ENCODE results near the gene CRYZL1. TPM values are rescaled to one million over a fixed set of nuclear protein-coding genes. Genes with fewer than 3 reads are reported as not detected.

The CRYZL1 gene
- total and polyA plus RNA-seq, 2 of the 8 experiments (the other 6 are each of a cell fraction or from before 2014, with no cell fraction given) = 15.6 to 15.8 TPM

DNA sequence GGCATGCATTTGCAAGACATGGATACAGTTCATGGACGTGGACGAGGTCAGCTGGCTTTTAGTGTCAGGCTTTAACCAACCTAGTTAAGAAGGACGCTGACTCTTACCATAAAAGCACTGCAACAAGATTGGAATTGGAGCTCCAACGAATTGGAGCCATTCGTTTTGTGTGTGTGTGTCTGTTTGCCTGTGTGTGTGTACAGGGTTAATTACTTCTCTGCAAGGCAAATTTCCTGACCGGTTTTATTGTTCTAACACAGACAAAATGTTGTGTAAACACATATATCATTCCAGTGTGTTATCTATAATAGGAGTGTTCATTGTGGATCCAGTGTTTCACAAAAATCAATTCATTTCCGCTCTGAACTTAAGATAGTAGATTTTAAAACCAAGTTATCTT lies 8.7 kb upstream of the CRYZL1 start:
- 86% methylated on average over 7 of the region's 7 CpGs; no CpG with 5 or more reads in 1 of the 2 experiments for WGBS, 2 experiments (ENCODE audit: extremely low coverage in 1 of 2, insufficient coverage in 1 of 2, insufficient read length in 1 of 2, insufficient replicate concordance in 2 of 2, low coverage in 1 of 2, low lambda C conversion rate in 2 of 2, missing lambda C conversion rate in 1 of 2)
- Histone ChIP-seq H4K91ac (replicated peaks; ENCODE audit: insufficient read length, low read length) (no peak overlapping the region), H3K79me1 (ENCODE audit: low read depth, low read length) (peaks cover 4% of the 10 kb centered on the region; the same call in 1 of the 2 replicates), H3K36me3 (ENCODE audit: control insufficient read depth in 2 of 4, insufficient read depth in 4 of 4, low read length in 3 of 4) (no peaks in the 10 kb centered on the region), H2BK5ac (ENCODE audit: low read depth, low read length) (no peak overlapping the region), H3K56ac (replicated peaks; ENCODE audit: insufficient read length, low read depth, low read length) (no peak overlapping the region), H3K4ac (replicated peaks; ENCODE audit: insufficient read length, low read depth, low read length) (no peak overlapping the region), H2AFZ (ENCODE audit: low read length) (no peak overlapping the region), H3K27ac (ENCODE audit: low read depth, low read length) (no peak overlapping the region), H2BK12ac (ENCODE audit: low read depth, low read length) (no peak overlapping the region), H3K23me2 (ENCODE audit: low read depth, low read length) (no peaks in the 10 kb centered on the region), H3K27me3 (replicated peaks in 1 of 4; ENCODE audit: control insufficient read depth in 3 of 4, extremely low read depth in 1 of 4, insufficient read depth in 3 of 4, low read length in 3 of 4) (no peaks in the 10 kb centered on the region), H2BK20ac (ENCODE audit: low read length) (no peak overlapping the region), H3K4me3 (ENCODE audit: extremely low read depth in 1 of 4, insufficient read depth in 2 of 4, low read depth in 3 of 4, low read length in 4 of 4) (no peak overlapping the region), H3K9ac (replicated peaks in 1 of 4; ENCODE audit: extremely low read depth in 1 of 4, low read depth in 3 of 4, low read length in 3 of 4) (no peak overlapping the region), H4K20me1 (replicated peaks in 1 of 2; ENCODE audit: control insufficient read depth in 1 of 2, insufficient read depth in 2 of 2, low read length in 2 of 2) (peaks cover 19 to 23% of the 10 kb centered on the region in 2 experiments), H3K23ac (ENCODE audit: insufficient read length) (no peak overlapping the region), H2BK120ac (replicated peaks; ENCODE audit: low read depth, low read length) (no peak overlapping the region), H2BK15ac (ENCODE audit: low read length) (no peak overlapping the region), H3K4me2 (ENCODE audit: insufficient read depth in 1 of 2, low read depth in 2 of 2, low read length in 2 of 2) (peak overlapping the region in 1 of 2 experiments; percentile 22; a peak in 1 of 4 replicates), H3K18ac (ENCODE audit: extremely low read depth, low read length) (no peak overlapping the region), H2AK5ac (ENCODE audit: low read depth, low read length) (peak overlapping the region; percentile 65; the same call in 1 of the 2 replicates), H3K14ac (ENCODE audit: insufficient read length) (no peak overlapping the region), H3K79me2 (ENCODE audit: control insufficient read depth in 1 of 2, insufficient read depth in 2 of 2, low read length in 2 of 2) (peaks cover 31 to 99% of the 10 kb centered on the region in 2 experiments), H4K8ac (ENCODE audit: extremely low read depth, insufficient read depth, low read length) (no peak overlapping the region), H4K5ac (ENCODE audit: insufficient read length, low read depth, low read length) (no peak overlapping the region), H3K4me1 (replicated peaks in 1 of 4; ENCODE audit: control insufficient read depth in 3 of 4, insufficient read depth in 4 of 4, low read length in 3 of 4) (peaks cover 4 to 18% (median 8%) of the 10 kb centered on the region in 4 experiments; a peak in 6 of 7 replicates), H3K9me3 (ENCODE audit: insufficient read depth in 2 of 2, low read depth in 1 of 2, low read length in 1 of 2) (no peaks in the 10 kb centered on the region)
- ChIA-PET POLR2A (ENCODE audit: partially characterized antibody) (interaction anchor here (1.0 to 1.5 kb wide), 3 partner anchors 8 to 12 kb away, joined by 3 to 4 read pairs (median 3); partner anchors contain the start of gene ITSN1), CTCF (ENCODE audit: partially characterized antibody) (interaction anchor here (1.3 kb wide), 1 partner anchor 115 kb away, joined by 3 read pairs; no protein-coding TSS in a partner anchor)
- TF ChIP-seq CTBP2 (IDR thresholded peaks at IDR 0.05; ENCODE audit: borderline replicate concordance, insufficient read depth, insufficient read length, low read length) = no peak
- TF ChIP-seq TCF12 (IDR thresholded peaks at IDR 0.05; ENCODE audit: low read depth, low read length) = no peak
- TF ChIP-seq, protein P1, sequence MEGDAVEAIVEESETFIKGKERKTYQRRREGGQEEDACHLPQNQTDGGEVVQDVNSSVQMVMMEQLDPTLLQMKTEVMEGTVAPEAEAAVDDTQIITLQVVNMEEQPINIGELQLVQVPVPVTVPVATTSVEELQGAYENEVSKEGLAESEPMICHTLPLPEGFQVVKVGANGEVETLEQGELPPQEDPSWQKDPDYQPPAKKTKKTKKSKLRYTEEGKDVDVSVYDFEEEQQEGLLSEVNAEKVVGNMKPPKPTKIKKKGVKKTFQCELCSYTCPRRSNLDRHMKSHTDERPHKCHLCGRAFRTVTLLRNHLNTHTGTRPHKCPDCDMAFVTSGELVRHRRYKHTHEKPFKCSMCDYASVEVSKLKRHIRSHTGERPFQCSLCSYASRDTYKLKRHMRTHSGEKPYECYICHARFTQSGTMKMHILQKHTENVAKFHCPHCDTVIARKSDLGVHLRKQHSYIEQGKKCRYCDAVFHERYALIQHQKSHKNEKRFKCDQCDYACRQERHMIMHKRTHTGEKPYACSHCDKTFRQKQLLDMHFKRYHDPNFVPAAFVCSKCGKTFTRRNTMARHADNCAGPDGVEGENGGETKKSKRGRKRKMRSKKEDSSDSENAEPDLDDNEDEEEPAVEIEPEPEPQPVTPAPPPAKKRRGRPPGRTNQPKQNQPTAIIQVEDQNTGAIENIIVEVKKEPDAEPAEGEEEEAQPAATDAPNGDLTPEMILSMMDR (IDR thresholded peaks at IDR 0.05; ENCODE audit: control extremely low read depth in 1 of 3, insufficient read depth in 1 of 3, low read depth in 1 of 3, low read length in 3 of 3) = no peak
- no peak for FAIRE-seq
- no peak for DNase-seq (ENCODE audit: low read depth in 1 of 2, low spot score in 2 of 2)

Measured in H1 (cell line).